Liver (tissue), 9 donors: ENCODE measurements around the gene CDA. TPM values are rescaled to one million over a fixed set of nuclear protein-coding genes. Genes with fewer than 3 reads are reported as not detected.

Source experiments
- DNase-seq: peaks from one replicate; pipeline ENCODE4 v3.0.0-alpha.2; 2017; ENCODE audit warnings: low spot score
- H3K27ac ChIP-seq, 2 donors: one replicate each; pipeline ENCODE4 v1.7.0; 2013; ENCODE audit warnings: inconsistent platforms in 2 of 2, low read length in 2 of 2, control low read depth in 1 of 2, low read depth in 1 of 2, mild to moderate bottlenecking in 1 of 2
- H3K27me3 ChIP-seq, 4 donors: one replicate each; pipeline versions ENCODE4 v1.6.1 to v1.7.0; 2013; ENCODE audit warnings: low read length in 3 of 4, inconsistent platforms in 1 of 4, mild to moderate bottlenecking in 1 of 4, moderate library complexity in 1 of 4; ENCODE audit not compliant: control insufficient read depth in 4 of 4, insufficient read depth in 4 of 4
- H3K36me3 ChIP-seq, 4 donors: one replicate each; pipeline versions ENCODE4 v1.6.1 to v1.7.0; 2013; ENCODE audit warnings: low read length in 3 of 4, mild to moderate bottlenecking in 3 of 4, low read depth in 1 of 4, moderate library complexity in 1 of 4; ENCODE audit not compliant: control insufficient read depth in 4 of 4, insufficient read depth in 3 of 4
- H3K4me1 ChIP-seq, 4 donors: one replicate each; pipeline versions ENCODE4 v1.6.1 to v1.7.0; 2013; ENCODE audit warnings: low read length in 3 of 4, mild to moderate bottlenecking in 3 of 4, moderate library complexity in 1 of 4; ENCODE audit not compliant: control insufficient read depth in 4 of 4, insufficient read depth in 4 of 4
- H3K4me3 ChIP-seq, 3 donors: one replicate each; pipeline versions ENCODE4 v1.6.1 to v1.7.0; 2013; ENCODE audit warnings: low read length in 3 of 3, control low read depth in 1 of 3, low read depth in 1 of 3, mild to moderate bottlenecking in 1 of 3
- H3K9ac ChIP-seq, 2 donors: one replicate each; pipeline ENCODE4 v1.7.0; 2013; ENCODE audit warnings: low read length in 2 of 2, mild to moderate bottlenecking in 2 of 2, moderate library complexity in 2 of 2, control low read depth in 1 of 2, low read depth in 1 of 2
- H3K9me3 ChIP-seq, 4 donors: one replicate each; pipeline versions ENCODE4 v1.6.1 to v1.7.0; 2013; ENCODE audit warnings: low read length in 3 of 4; ENCODE audit not compliant: control insufficient read depth in 4 of 4
- FOXA1 ChIP-seq: IDR thresholded peaks from 2 replicates; pipeline ENCODE4 v1.6.1; 2016; ENCODE audit warnings: antibody characterized with exemption
- FOXA2 ChIP-seq: IDR thresholded peaks from 2 replicates; pipeline ENCODE4 v1.6.1; 2016; ENCODE audit warnings: antibody characterized with exemption
- GABPA ChIP-seq, 2 donors: IDR thresholded peaks in 1 of 2; conservative IDR thresholded peaks in 1 of 2; 2 replicates each; pipeline ENCODE4 v1.6.1; 2016; ENCODE audit warnings: antibody characterized with exemption in 2 of 2, mild to moderate bottlenecking in 1 of 2, moderate library complexity in 1 of 2
- HNF4A ChIP-seq, 2 donors: conservative IDR thresholded peaks; 2 replicates each; pipeline ENCODE4 v1.6.1; 2016; ENCODE audit warnings: antibody characterized with exemption in 2 of 2, mild to moderate bottlenecking in 2 of 2
- NR2F2 ChIP-seq: IDR thresholded peaks from 2 replicates; pipeline ENCODE4 v1.6.1; 2016; ENCODE audit warnings: antibody characterized with exemption
- RAD21 ChIP-seq, 2 donors: IDR thresholded peaks; 2 replicates each; pipeline ENCODE4 v1.6.1; 2016; ENCODE audit warnings: antibody characterized with exemption in 2 of 2, mild to moderate bottlenecking in 2 of 2
- SP1 ChIP-seq: IDR thresholded peaks from 2 replicates; pipeline ENCODE4 v1.6.1; 2018; ENCODE audit warnings: antibody characterized with exemption, mild to moderate bottlenecking
- TAF1 ChIP-seq: conservative IDR thresholded peaks from 2 replicates; pipeline ENCODE4 v1.6.1; 2016; ENCODE audit warnings: antibody characterized with exemption, mild to moderate bottlenecking
- YY1 ChIP-seq: IDR thresholded peaks from 2 replicates; pipeline ENCODE4 v1.6.1; 2016; ENCODE audit warnings: antibody characterized with exemption, mild to moderate bottlenecking
- ZBTB33 ChIP-seq: IDR thresholded peaks from 2 replicates; pipeline ENCODE4 v1.6.1; 2016; ENCODE audit warnings: antibody characterized with exemption
- WGBS: extraction: QIAGEN DNeasy Blood & Tissue Kit; methylation state at CpG from one replicate; pipeline ENCODE4 v1.1.7; 2013; 5-methylcytosine and 5-hydroxymethylcytosine counted together
- polyA plus RNA-seq, 2 donors: library from polyadenylated mRNA; stranded (reverse) in 1 of 2; unstranded in 1 of 2; fragments of 200-250 nt in 1 of 2; fragments of >200 nt in 1 of 2; fragmentation: Nextera tagmentation in 1 of 2; extraction: Ambion mirVana in 1 of 2; gene quantifications; one replicate each; pipeline versions ENCODE4 v1.2.1 to v1.2.3, GENCODE V29; 2013 to 2015
- total RNA-seq, 2 donors: library from RNA; depleted of rRNA; stranded (reverse); fragments of >200 nt; gene quantifications; one replicate each; pipeline ENCODE4 v1.2.3, GENCODE V29; 2014
- TF ChIP-seq, protein P1 (sequence below): IDR thresholded peaks from 2 replicates; pipeline ENCODE4 v1.6.1; 2016; ENCODE audit warnings: antibody characterized with exemption
- TF ChIP-seq, protein P2 (sequence below): IDR thresholded peaks from 2 replicates; pipeline ENCODE4 v1.6.1; 2016; ENCODE audit warnings: antibody characterized with exemption
- TF ChIP-seq, protein P3 (sequence below): fragments of 150-350 bp; IDR thresholded peaks from 2 replicates; pipeline ENCODE4 v1.5.1; 2017; ENCODE audit warnings: improper control_type of control experiment, low read depth, low read length; ENCODE audit not compliant: missing input control
- donor health status: healthy.
- donor health status: healthy.
- donor health status: healthy.
- donor health status: healthy.
- donor health status: healthy.

CDA gene
- total and polyA plus RNA-seq, 4 donors, result 0.42 to 38.9 (median 16.9) TPM

- Histone ChIP-seq H3K27me3 (no peaks in the 10 kb centered on the region), H3K36me3 (peaks cover 0 to 3% (median under 1%) of the 10 kb centered on the region in 4 donors), H3K4me1 (peaks cover 0 to 26% (median 19%) of the 10 kb centered on the region in 4 donors), H3K27ac (no peak overlapping the region), H3K9ac (no peak overlapping the region), H3K9me3 (no peaks in the 10 kb centered on the region), H3K4me3 (no peak overlapping the region)
- 81% methylated on average over 12 of the region's 12 CpGs for whole genome bisulfite sequencing
- DNase-seq, result no peak
- TF ChIP-seq GABPA (IDR thresholded peaks at IDR 0.05 in 1 of 2, conservative IDR thresholded peaks at IDR 0.05 in 1 of 2), result no peak
- TF ChIP-seq NR2F2, result peak; percentile 71
Measured at GRCh38 chr1:20663969-20664715, 75.2 kb downstream of the CDA start.

GRCh38 chr1:20665726-20666125 is 76.8 kb downstream of the CDA start:
- DNase-seq, result no peak
- H3K9me3 ChIP-seq, result no peaks in the 10 kb centered on the region
- H3K4me3 ChIP-seq, result no peak overlapping the region
- H3K4me1 ChIP-seq, result peaks cover 0 to 10% (median 6%) of the 10 kb centered on the region in 4 donors
- no peak overlapping the region for H3K9ac ChIP-seq
- no peaks in the 10 kb centered on the region for H3K36me3 ChIP-seq
- whole genome bisulfite sequencing, result 78% methylated on average over 12 of the region's 12 CpGs
- H3K27me3 ChIP-seq, result no peaks in the 10 kb centered on the region
- no peak overlapping the region for H3K27ac ChIP-seq
- no peak for TF ChIP-seq SP1
- no peak for TF ChIP-seq TAF1
- TF ChIP-seq, protein P1, sequence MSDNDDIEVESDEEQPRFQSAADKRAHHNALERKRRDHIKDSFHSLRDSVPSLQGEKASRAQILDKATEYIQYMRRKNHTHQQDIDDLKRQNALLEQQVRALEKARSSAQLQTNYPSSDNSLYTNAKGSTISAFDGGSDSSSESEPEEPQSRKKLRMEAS, result no peak
- no peak for TF ChIP-seq FOXA1
- TF ChIP-seq FOXA2, result no peak
- no peak for TF ChIP-seq YY1
- no peak for TF ChIP-seq GABPA (IDR thresholded peaks at IDR 0.05 in 1 of 2, conservative IDR thresholded peaks at IDR 0.05 in 1 of 2)
- no peak for TF ChIP-seq HNF4A (conservative IDR thresholded peaks at IDR 0.05)
- no peak for TF ChIP-seq ZBTB33
- TF ChIP-seq, protein P2, sequence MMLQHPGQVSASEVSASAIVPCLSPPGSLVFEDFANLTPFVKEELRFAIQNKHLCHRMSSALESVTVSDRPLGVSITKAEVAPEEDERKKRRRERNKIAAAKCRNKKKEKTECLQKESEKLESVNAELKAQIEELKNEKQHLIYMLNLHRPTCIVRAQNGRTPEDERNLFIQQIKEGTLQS, result no peak
- no peak for TF ChIP-seq RAD21 (IDR thresholded peaks at IDR 0.05)

DNA sequence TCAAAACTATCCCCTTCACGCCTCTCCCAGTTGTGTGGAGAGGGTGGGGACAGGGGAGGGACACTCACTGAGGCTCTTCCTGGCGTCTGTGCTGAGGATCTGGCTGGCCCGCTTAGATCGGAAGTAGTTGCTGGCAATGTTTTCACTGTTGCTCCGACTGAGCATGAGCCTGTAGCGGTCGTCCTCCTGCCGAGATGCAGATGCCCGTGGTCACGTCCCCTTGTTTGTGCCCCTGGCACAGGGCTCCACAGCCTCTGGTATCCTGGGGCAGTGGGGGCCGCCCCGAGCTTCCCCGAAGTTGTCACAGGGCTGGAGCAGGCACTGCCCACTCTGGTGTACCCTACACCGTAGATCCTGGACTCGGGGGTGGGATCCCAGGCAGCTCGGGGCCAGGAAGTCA is 77.2 kb downstream of the CDA start:
- TF ChIP-seq, protein P3, sequence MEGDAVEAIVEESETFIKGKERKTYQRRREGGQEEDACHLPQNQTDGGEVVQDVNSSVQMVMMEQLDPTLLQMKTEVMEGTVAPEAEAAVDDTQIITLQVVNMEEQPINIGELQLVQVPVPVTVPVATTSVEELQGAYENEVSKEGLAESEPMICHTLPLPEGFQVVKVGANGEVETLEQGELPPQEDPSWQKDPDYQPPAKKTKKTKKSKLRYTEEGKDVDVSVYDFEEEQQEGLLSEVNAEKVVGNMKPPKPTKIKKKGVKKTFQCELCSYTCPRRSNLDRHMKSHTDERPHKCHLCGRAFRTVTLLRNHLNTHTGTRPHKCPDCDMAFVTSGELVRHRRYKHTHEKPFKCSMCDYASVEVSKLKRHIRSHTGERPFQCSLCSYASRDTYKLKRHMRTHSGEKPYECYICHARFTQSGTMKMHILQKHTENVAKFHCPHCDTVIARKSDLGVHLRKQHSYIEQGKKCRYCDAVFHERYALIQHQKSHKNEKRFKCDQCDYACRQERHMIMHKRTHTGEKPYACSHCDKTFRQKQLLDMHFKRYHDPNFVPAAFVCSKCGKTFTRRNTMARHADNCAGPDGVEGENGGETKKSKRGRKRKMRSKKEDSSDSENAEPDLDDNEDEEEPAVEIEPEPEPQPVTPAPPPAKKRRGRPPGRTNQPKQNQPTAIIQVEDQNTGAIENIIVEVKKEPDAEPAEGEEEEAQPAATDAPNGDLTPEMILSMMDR, result no peak
- peak; percentile 19 for TF ChIP-seq NR2F2
- peak overlapping the region; percentile 37 to 42 for H3K27ac ChIP-seq
- no peaks in the 10 kb centered on the region for H3K27me3 ChIP-seq
- no peak overlapping the region for H3K4me3 ChIP-seq
- H3K4me1 ChIP-seq, result peaks cover 0 to 9% (median 6%) of the 10 kb centered on the region in 4 donors
- no peak for DNase-seq
- H3K9ac ChIP-seq, result no peak overlapping the region
- WGBS, result 77% methylated on average over 16 of the region's 16 CpGs
- H3K9me3 ChIP-seq, result no peaks in the 10 kb centered on the region
- H3K36me3 ChIP-seq, result no peaks in the 10 kb centered on the region
